ENCODE data around the gene NME7.

- TF ChIP-seq POLR2AphosphoS5 (IDR thresholded peaks at IDR 0.05; ENCODE audit: borderline replicate concordance, low read depth, low read length) (no peak), EZH2 (IDR thresholded peaks at IDR 0.05) (no peak)
These were observed 187.4 kb downstream of the NME7 start for GRCh38 chr1:169180174-169180573.
